Esophagus squamous epithelium (tissue), 4 donors: ENCODE measurements around the gene SELENOS.

Source experiments
- POLR2A ChIP-seq, 4 donors: fragments of 450-650 bp; IDR thresholded peaks; one replicate each; pipeline ENCODE4 v1.6.1; 2017; ENCODE audit warnings: antibody characterized with exemption in 4 of 4, mild to moderate bottlenecking in 4 of 4, moderate library complexity in 3 of 4
- TF ChIP-seq, protein P1 (sequence below), 6 experiments: fragments of 450-650 bp in 4 of 6; fragments of 200-600 bp in 2 of 6; sonication (generic) in 2 of 6; IDR thresholded peaks; one replicate each; pipeline ENCODE4 v1.5.1; 2016 to 2019; ENCODE audit warnings: antibody characterized with exemption in 6 of 6, mild to moderate bottlenecking in 4 of 6, moderate library complexity in 4 of 6

DNA sequence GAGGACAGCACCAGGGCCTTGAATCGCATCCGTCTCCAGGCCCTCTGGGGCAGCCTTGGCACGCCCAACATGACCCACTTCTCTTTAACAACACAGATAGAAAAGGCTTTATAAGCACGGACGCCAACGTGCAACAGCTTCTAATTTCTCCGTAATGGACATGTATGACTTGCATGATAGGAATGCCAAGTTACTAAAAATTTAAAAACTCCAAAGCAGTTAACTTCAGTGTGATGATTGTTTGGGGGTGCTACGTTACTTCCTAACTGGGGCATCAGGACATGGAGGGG, 48.7 kb upstream of the SELENOS start:
- TF ChIP-seq, protein P1, sequence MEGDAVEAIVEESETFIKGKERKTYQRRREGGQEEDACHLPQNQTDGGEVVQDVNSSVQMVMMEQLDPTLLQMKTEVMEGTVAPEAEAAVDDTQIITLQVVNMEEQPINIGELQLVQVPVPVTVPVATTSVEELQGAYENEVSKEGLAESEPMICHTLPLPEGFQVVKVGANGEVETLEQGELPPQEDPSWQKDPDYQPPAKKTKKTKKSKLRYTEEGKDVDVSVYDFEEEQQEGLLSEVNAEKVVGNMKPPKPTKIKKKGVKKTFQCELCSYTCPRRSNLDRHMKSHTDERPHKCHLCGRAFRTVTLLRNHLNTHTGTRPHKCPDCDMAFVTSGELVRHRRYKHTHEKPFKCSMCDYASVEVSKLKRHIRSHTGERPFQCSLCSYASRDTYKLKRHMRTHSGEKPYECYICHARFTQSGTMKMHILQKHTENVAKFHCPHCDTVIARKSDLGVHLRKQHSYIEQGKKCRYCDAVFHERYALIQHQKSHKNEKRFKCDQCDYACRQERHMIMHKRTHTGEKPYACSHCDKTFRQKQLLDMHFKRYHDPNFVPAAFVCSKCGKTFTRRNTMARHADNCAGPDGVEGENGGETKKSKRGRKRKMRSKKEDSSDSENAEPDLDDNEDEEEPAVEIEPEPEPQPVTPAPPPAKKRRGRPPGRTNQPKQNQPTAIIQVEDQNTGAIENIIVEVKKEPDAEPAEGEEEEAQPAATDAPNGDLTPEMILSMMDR (IDR thresholded peaks at IDR 0.05) = no peak
- no peak for TF ChIP-seq POLR2A (IDR thresholded peaks at IDR 0.05)
